HG02885 (cell line): ENCODE results near the gene SLC12A9.

Experiments
- ATAC-seq: cut with Tn5 transposase; IDR thresholded peaks from one replicate; pipeline ENCODE4 v1.9.1; 2021; ENCODE audit warnings: mild to moderate bottlenecking; ENCODE audit not compliant: unreplicated experiment, poor library complexity

The SLC12A9 gene

GRCh38 chr7:100880645-100881044 lies 28.1 kb downstream of the SLC12A9 start:
- ATAC-seq, result no peak

GRCh38 chr7:100881136-100881535 lies 28.6 kb downstream of the SLC12A9 start:
- no peak for ATAC-seq

- no peak for ATAC-seq
These were observed 29.7 kb downstream of the SLC12A9 start for GRCh38 chr7:100882201-100882600.

- ATAC-seq, result no peak
These were observed 30.4 kb downstream of the SLC12A9 start for GRCh38 chr7:100882785-100883526.

- ATAC-seq, result no peak
These were observed 32.4 kb downstream of the SLC12A9 start for GRCh38 chr7:100884736-100885439.

GRCh38 chr7:100885440-100886141 lies 33.1 kb downstream of the SLC12A9 start:
- ATAC-seq, result no peak

- ATAC-seq, result no peak
These were observed 33.8 kb downstream of the SLC12A9 start for GRCh38 chr7:100886142-100886935.

- no peak for ATAC-seq
These were observed 34.5 kb downstream of the SLC12A9 start for GRCh38 chr7:100886936-100887515.

- ATAC-seq, result peak; percentile 35
These were observed 35.2 kb downstream of the SLC12A9 start for GRCh38 chr7:100887516-100888290.

GRCh38 chr7:100888291-100888987 lies 35.9 kb downstream of the SLC12A9 start:
- no peak for ATAC-seq

- ATAC-seq, result peak; percentile 31
These were observed 36.7 kb downstream of the SLC12A9 start, which contains the start of gene UFSP1 for GRCh38 chr7:100888988-100889750. Gene UFSP1 (minus strand): TSS chr7:100889715. CDS start chr7:100889271, 444 bp downstream.

- ATAC-seq, result no peak
These were observed 38.4 kb downstream of the SLC12A9 start for GRCh38 chr7:100890653-100891567.

- no peak for ATAC-seq
These were observed 39.2 kb downstream of the SLC12A9 start for GRCh38 chr7:100891568-100892247.

GRCh38 chr7:100892364-100893317 lies 40.1 kb downstream of the SLC12A9 start:
- ATAC-seq, result no peak

- no peak for ATAC-seq
These were observed 40.9 kb downstream of the SLC12A9 start for GRCh38 chr7:100893318-100893895.
